VCaP (cell line): ENCODE data around the gene CACNA2D3.

Experiments used
- H3K27ac ChIP-seq: fragments of 450-650 bp; 2 replicates; pipeline ENCODE4 v1.5.1; 2017
- TF ChIP-seq, protein P1 (sequence below): fragments of 450-650 bp; conservative IDR thresholded peaks from 2 replicates; pipeline ENCODE4 v1.5.1; 2017; ENCODE audit warnings: mild to moderate bottlenecking, moderate library complexity

CACNA2D3 gene

GRCh38 chr3:54988838-54989630 is 866.7 kb downstream of the CACNA2D3 start:
- H3K27ac ChIP-seq = no peak overlapping the region
- TF ChIP-seq, protein P1, sequence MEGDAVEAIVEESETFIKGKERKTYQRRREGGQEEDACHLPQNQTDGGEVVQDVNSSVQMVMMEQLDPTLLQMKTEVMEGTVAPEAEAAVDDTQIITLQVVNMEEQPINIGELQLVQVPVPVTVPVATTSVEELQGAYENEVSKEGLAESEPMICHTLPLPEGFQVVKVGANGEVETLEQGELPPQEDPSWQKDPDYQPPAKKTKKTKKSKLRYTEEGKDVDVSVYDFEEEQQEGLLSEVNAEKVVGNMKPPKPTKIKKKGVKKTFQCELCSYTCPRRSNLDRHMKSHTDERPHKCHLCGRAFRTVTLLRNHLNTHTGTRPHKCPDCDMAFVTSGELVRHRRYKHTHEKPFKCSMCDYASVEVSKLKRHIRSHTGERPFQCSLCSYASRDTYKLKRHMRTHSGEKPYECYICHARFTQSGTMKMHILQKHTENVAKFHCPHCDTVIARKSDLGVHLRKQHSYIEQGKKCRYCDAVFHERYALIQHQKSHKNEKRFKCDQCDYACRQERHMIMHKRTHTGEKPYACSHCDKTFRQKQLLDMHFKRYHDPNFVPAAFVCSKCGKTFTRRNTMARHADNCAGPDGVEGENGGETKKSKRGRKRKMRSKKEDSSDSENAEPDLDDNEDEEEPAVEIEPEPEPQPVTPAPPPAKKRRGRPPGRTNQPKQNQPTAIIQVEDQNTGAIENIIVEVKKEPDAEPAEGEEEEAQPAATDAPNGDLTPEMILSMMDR = no peak

- H3K27ac ChIP-seq = no peak overlapping the region
- TF ChIP-seq, protein P1 = no peak
Measured at GRCh38 chr3:54994111-54994513, 871.8 kb downstream of the CACNA2D3 start.

DNA sequence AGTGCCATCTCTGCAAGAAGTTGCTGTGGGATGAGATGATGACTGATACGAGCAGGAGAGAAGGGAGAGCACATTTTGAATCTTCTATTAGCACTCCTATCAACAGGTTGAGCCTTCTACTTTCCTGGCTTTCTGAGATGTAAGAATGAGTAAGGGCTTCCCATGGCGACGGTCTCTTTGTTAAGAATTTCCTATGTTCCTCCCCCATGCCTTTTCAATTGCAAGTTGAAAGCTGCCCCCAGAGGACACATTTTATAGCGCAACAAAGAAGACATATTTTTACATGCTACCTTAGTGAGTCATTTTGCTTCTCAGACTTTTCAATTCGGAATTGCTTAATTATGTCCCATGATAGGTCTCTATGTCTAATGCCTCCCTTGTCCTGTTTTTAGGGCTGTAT is 876.8 kb downstream of the CACNA2D3 start:
- TF ChIP-seq, protein P1 = peak; percentile 32; the same call in 1 of the 2 replicates
- H3K27ac ChIP-seq = no peak overlapping the region

DNA sequence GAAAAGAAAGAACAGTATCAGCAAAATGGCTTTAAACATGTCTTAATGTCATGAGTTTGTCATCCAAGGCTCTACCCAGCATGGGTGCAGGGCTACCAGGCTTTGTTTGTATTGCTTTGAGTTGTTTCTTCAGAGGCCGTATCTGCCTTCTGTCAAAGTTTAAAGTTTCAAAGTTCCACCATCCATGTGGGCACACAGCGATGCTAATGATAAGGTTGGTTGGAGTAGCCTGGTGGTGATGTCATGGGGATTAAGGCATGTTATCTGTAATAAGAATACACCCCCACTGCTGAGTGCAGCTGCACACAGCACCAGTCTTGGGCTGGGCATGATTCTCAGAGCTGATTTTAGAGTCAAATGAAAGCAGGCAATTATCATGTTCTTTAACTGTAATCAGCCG is 877.5 kb downstream of the CACNA2D3 start:
- TF ChIP-seq, protein P1 = no peak
- H3K27ac ChIP-seq = no peak overlapping the region

GRCh38 chr3:55000546-55000945 is 878.2 kb downstream of the CACNA2D3 start:
- H3K27ac ChIP-seq = no peak overlapping the region
- TF ChIP-seq, protein P1 = no peak

DNA sequence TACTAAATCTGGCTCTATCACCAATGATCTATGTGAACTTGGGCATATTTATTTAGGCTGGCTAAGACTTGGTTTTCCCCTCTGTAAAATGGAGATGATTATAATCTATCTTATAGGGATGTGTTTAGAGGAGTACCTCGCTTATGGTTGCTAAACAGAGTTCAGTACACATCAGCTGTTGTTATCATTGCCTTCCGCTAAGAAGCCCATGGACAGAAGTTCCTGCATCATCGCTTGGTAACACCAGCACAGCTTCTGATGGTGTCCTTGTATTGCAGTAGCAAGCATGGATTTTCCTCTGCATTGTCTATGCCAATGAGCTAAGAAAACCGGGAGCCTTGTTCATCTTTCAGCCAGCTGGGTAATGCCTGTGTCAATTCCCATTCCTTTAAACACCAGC is 878.6 kb downstream of the CACNA2D3 start:
- TF ChIP-seq, protein P1 = no peak
- no peak overlapping the region for H3K27ac ChIP-seq

GRCh38 chr3:55002416-55002930 is 880.1 kb downstream of the CACNA2D3 start:
- no peak overlapping the region for H3K27ac ChIP-seq
- TF ChIP-seq, protein P1 = no peak
